ENCODE data around the gene GNAO1.
"Not testable (repeated sequence)": the region's sequence is repeated elsewhere in the genome, so short reads cannot be mapped to it uniquely, and the experiment has no call there.

Gene GNAO1

GRCh38 chr16:56371660-56371937 is 180.3 kb downstream of the GNAO1 start:
- Histone ChIP-seq H3K23ac (ENCODE audit: low read length) (no peak overlapping the region), H2AK5ac (ENCODE audit: low read length) (no peak overlapping the region), H3K9ac (ENCODE audit: low read length) (no peak overlapping the region), H3K56ac (ENCODE audit: low read length) (no peak overlapping the region), H3K4me3 (ENCODE audit: low read length) (no peak overlapping the region), H3K79me1 (ENCODE audit: low read length) (no peaks in the 10 kb centered on the region), H3K27me3 (ENCODE audit: insufficient read depth, low read length, poor library complexity) (no peaks in the 10 kb centered on the region), H4K5ac (ENCODE audit: low read length) (no peak overlapping the region), H3K18ac (ENCODE audit: low read length) (no peak overlapping the region), H3K4me2 (ENCODE audit: low read length) (no peak overlapping the region), H3K4ac (ENCODE audit: low read depth, low read length) (no peak overlapping the region), H2BK120ac (ENCODE audit: low read depth, low read length) (no peak overlapping the region), H3K27ac (ENCODE audit: low read depth, low read length) (no peak overlapping the region), H3K4me1 (ENCODE audit: control insufficient read depth, low read depth, low read length) (no peaks in the 10 kb centered on the region), H2BK15ac (replicated peaks; ENCODE audit: low read depth) (no peak overlapping the region), H3K79me2 (ENCODE audit: control insufficient read depth, insufficient read depth, low read length) (no peaks in the 10 kb centered on the region), H4K8ac (ENCODE audit: low read depth, low read length) (no peak overlapping the region), H2BK5ac (ENCODE audit: low read length) (no peak overlapping the region), H3K36me3 (ENCODE audit: control insufficient read depth, insufficient read depth, low read length) (peaks cover 2% of the 10 kb centered on the region)
- DNase-seq = no peak
- WGBS (ENCODE audit: extremely low coverage, insufficient coverage, low lambda C conversion rate) = no CpG with 5 or more reads among the region's 1 CpG

DNA sequence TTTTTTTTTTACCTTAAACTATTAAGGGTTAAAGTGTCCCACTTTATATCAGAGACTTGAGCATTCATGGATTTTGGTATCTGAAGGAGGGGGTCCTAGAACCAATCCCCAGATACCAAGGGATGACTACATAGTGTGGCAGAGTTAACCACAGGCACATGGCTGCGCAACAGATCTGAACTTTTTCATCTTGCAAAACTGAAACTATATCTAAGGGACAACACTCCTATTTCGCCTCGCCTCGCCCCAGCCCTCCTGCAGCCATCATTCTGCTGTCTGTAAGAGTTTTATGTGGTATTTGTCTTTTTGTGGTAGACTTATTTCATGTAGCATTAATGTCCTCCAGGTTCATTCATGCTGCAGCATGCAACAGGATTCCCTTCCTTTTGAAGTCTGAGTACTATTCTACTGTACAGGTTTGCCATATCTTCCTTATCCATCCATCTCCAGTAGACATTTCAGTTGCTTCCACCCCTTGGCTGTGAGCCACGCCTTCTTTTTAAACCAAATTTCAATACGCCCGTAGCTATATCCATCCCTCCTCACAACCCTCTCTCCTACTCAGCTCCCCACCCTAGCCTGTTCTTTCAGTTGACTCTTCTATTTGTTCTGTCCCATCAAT is 180.8 kb downstream of the GNAO1 start:
- Histone ChIP-seq H3K23ac (ENCODE audit: low read length) (no peak overlapping the region), H3K27me3 (ENCODE audit: insufficient read depth, low read length, poor library complexity) (no peaks in the 10 kb centered on the region), H2BK5ac (ENCODE audit: low read length) (no peak overlapping the region), H3K79me1 (ENCODE audit: low read length) (no peaks in the 10 kb centered on the region), H3K4me1 (ENCODE audit: control insufficient read depth, low read depth, low read length) (no peaks in the 10 kb centered on the region), H2BK120ac (ENCODE audit: low read depth, low read length) (no peak overlapping the region), H4K8ac (ENCODE audit: low read depth, low read length) (no peak overlapping the region), H3K18ac (ENCODE audit: low read length) (no peak overlapping the region), H3K79me2 (ENCODE audit: control insufficient read depth, insufficient read depth, low read length) (no peaks in the 10 kb centered on the region), H3K36me3 (ENCODE audit: control insufficient read depth, insufficient read depth, low read length) (no peaks in the 10 kb centered on the region), H3K9ac (ENCODE audit: low read length) (no peak overlapping the region), H3K56ac (ENCODE audit: low read length) (no peak overlapping the region), H4K5ac (ENCODE audit: low read length) (no peak overlapping the region), H3K4me2 (ENCODE audit: low read length) (no peak overlapping the region), H2BK15ac (replicated peaks; ENCODE audit: low read depth) (no peak overlapping the region), H3K27ac (ENCODE audit: low read depth, low read length) (no peak overlapping the region), H2AK5ac (ENCODE audit: low read length) (no peak overlapping the region), H3K4ac (ENCODE audit: low read depth, low read length) (no peak overlapping the region), H3K4me3 (ENCODE audit: low read length) (no peak overlapping the region)
- no peak for DNase-seq
- WGBS (ENCODE audit: extremely low coverage, insufficient coverage, low lambda C conversion rate) = 100% methylated on average over 2 of the region's 7 CpGs

DNA sequence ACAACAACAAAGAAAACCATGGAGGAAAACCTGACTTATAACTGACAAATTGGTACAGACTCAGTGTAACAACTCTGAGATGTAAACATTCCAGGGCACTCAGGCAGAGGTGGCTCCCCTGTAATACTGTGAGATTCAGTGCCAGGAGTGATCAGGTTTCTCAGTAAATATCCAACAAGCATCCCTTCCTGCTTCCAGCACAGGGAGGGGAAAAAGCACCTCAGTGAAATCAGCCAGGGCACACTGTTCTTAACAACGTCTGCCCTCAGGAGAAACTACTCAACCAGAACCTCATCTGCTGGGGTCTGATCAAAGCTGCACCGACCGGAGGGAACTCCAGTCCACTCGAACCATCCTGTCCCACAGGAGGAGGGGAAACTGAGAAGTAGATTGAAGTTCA is 181.7 kb downstream of the GNAO1 start:
- no peak overlapping the region for H3K9ac ChIP-seq (ENCODE audit: low read length)
- no peak overlapping the region for H3K27ac ChIP-seq (ENCODE audit: low read depth, low read length)
- H2BK5ac ChIP-seq (ENCODE audit: low read length) = no peak overlapping the region
- no peaks in the 10 kb centered on the region for H3K79me1 ChIP-seq (ENCODE audit: low read length)
- DNase-seq = no peak
- no peak overlapping the region for H2BK15ac ChIP-seq (replicated peaks; ENCODE audit: low read depth)
- no peaks in the 10 kb centered on the region for H3K36me3 ChIP-seq (ENCODE audit: control insufficient read depth, insufficient read depth, low read length)
- no peaks in the 10 kb centered on the region for H3K79me2 ChIP-seq (ENCODE audit: control insufficient read depth, insufficient read depth, low read length)
- no peak overlapping the region for H2AK5ac ChIP-seq (ENCODE audit: low read length)
- H3K4me3 ChIP-seq (ENCODE audit: low read length) = no peak overlapping the region
- H3K23ac ChIP-seq (ENCODE audit: low read length) = no peak overlapping the region
- H2BK120ac ChIP-seq (ENCODE audit: low read depth, low read length) = no peak overlapping the region
- H3K4ac ChIP-seq (ENCODE audit: low read depth, low read length) = no peak overlapping the region
- no peak overlapping the region for H3K4me2 ChIP-seq (ENCODE audit: low read length)
- H3K18ac ChIP-seq (ENCODE audit: low read length) = no peak overlapping the region
- no peak overlapping the region for H4K8ac ChIP-seq (ENCODE audit: low read depth, low read length)
- no peaks in the 10 kb centered on the region for H3K27me3 ChIP-seq (ENCODE audit: insufficient read depth, low read length, poor library complexity)
- H3K56ac ChIP-seq (ENCODE audit: low read length) = no peak overlapping the region
- no CpG with 5 or more reads among the region's 4 CpGs for WGBS (ENCODE audit: extremely low coverage, insufficient coverage, low lambda C conversion rate)
- no peaks in the 10 kb centered on the region for H3K4me1 ChIP-seq (ENCODE audit: control insufficient read depth, low read depth, low read length)
- H4K5ac ChIP-seq (ENCODE audit: low read length) = no peak overlapping the region

DNA sequence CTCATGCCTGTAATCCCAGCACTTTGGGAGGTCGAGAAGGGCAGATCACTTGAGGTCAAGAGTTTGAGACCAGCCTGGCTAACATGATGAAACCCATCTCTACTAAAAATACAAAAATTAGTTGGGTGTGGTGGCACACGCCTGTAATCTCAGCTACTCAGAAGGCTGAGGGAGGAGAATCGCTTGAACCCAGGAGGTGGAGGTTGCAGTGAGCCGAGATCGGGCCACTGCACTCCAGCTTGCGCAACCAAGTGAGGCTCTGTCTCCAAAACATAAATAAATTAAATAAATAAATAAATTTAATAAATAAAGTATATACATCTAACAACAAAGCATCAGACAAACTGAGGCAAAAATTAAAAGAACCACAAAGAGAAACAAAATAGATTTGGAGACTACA is 184.5 kb downstream of the GNAO1 start:
- not testable (repeated sequence) for H3K4me3 ChIP-seq (ENCODE audit: low read length); H3K9ac ChIP-seq (ENCODE audit: low read length); H3K4me2 ChIP-seq (ENCODE audit: low read length); DNase-seq; H2BK5ac ChIP-seq (ENCODE audit: low read length); H3K18ac ChIP-seq (ENCODE audit: low read length); H4K8ac ChIP-seq (ENCODE audit: low read depth, low read length); H3K4ac ChIP-seq (ENCODE audit: low read depth, low read length); H2AK5ac ChIP-seq (ENCODE audit: low read length); H3K36me3 ChIP-seq (ENCODE audit: control insufficient read depth, insufficient read depth, low read length); H3K79me2 ChIP-seq (ENCODE audit: control insufficient read depth, insufficient read depth, low read length); H4K5ac ChIP-seq (ENCODE audit: low read length); H3K79me1 ChIP-seq (ENCODE audit: low read length); H2BK120ac ChIP-seq (ENCODE audit: low read depth, low read length); H3K27me3 ChIP-seq (ENCODE audit: insufficient read depth, low read length, poor library complexity); H3K4me1 ChIP-seq (ENCODE audit: control insufficient read depth, low read depth, low read length); H3K23ac ChIP-seq (ENCODE audit: low read length); H3K56ac ChIP-seq (ENCODE audit: low read length); H2BK15ac ChIP-seq (replicated peaks; ENCODE audit: low read depth); H3K27ac ChIP-seq (ENCODE audit: low read depth, low read length)
- WGBS (ENCODE audit: extremely low coverage, insufficient coverage, low lambda C conversion rate) = no CpG with 5 or more reads among the region's 6 CpGs

GRCh38 chr16:56379044-56379443 is 187.8 kb downstream of the GNAO1 start:
- not testable (repeated sequence) for H3K56ac ChIP-seq (ENCODE audit: low read length); H2BK5ac ChIP-seq (ENCODE audit: low read length); H3K27ac ChIP-seq (ENCODE audit: low read depth, low read length); H3K79me1 ChIP-seq (ENCODE audit: low read length); H3K4me1 ChIP-seq (ENCODE audit: control insufficient read depth, low read depth, low read length); H2AK5ac ChIP-seq (ENCODE audit: low read length); H3K4ac ChIP-seq (ENCODE audit: low read depth, low read length); H2BK120ac ChIP-seq (ENCODE audit: low read depth, low read length); H3K4me2 ChIP-seq (ENCODE audit: low read length); H3K27me3 ChIP-seq (ENCODE audit: insufficient read depth, low read length, poor library complexity); H3K23ac ChIP-seq (ENCODE audit: low read length); H3K4me3 ChIP-seq (ENCODE audit: low read length); H4K5ac ChIP-seq (ENCODE audit: low read length); H3K36me3 ChIP-seq (ENCODE audit: control insufficient read depth, insufficient read depth, low read length); H4K8ac ChIP-seq (ENCODE audit: low read depth, low read length); H3K9ac ChIP-seq (ENCODE audit: low read length); H3K79me2 ChIP-seq (ENCODE audit: control insufficient read depth, insufficient read depth, low read length); H2BK15ac ChIP-seq (replicated peaks; ENCODE audit: low read depth); DNase-seq; H3K18ac ChIP-seq (ENCODE audit: low read length)
- no CpG with 5 or more reads among the region's 6 CpGs for WGBS (ENCODE audit: extremely low coverage, insufficient coverage, low lambda C conversion rate)

DNA sequence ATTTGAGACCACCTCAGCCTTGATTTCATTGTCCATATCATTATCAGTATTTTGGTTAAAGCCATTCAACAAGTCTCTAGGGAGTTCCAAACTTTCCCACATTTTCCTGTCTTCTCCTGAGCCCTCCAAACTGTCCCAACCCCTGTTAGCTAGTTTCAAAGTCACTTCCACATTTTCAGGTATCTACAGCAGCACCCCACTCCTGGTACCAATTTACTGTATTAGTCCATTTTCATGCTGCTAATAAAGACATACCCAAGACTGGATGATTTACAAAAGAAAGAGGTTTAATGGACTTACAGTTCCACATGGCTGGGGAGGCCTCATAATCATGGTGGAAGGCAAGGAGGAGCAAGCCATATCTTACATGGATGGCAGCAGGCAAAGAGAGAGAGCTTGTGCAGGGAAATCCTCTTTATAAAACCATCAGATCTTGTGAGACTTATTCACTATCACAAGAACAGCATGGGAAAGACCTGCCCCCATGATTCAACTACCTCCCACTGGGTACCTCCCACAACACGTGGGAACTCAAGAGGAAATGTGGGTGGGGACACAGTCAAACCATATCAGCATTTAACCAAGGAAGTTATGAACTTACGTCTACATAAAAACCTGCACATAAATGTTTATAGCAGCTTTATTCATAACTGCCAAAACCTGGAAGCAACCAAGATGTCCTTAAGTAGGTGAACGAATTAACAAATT is 189.6 kb downstream of the GNAO1 start:
- not testable (repeated sequence) for H2BK5ac ChIP-seq (ENCODE audit: low read length); H3K4me2 ChIP-seq (ENCODE audit: low read length); H3K56ac ChIP-seq (ENCODE audit: low read length); H3K4me1 ChIP-seq (ENCODE audit: control insufficient read depth, low read depth, low read length); H3K9ac ChIP-seq (ENCODE audit: low read length); H3K27me3 ChIP-seq (ENCODE audit: insufficient read depth, low read length, poor library complexity); H3K4me3 ChIP-seq (ENCODE audit: low read length); H3K79me1 ChIP-seq (ENCODE audit: low read length); H2BK120ac ChIP-seq (ENCODE audit: low read depth, low read length); H4K5ac ChIP-seq (ENCODE audit: low read length); H3K18ac ChIP-seq (ENCODE audit: low read length); H3K4ac ChIP-seq (ENCODE audit: low read depth, low read length); H2BK15ac ChIP-seq (replicated peaks; ENCODE audit: low read depth); H4K8ac ChIP-seq (ENCODE audit: low read depth, low read length); H2AK5ac ChIP-seq (ENCODE audit: low read length); H3K36me3 ChIP-seq (ENCODE audit: control insufficient read depth, insufficient read depth, low read length); DNase-seq; H3K23ac ChIP-seq (ENCODE audit: low read length); H3K79me2 ChIP-seq (ENCODE audit: control insufficient read depth, insufficient read depth, low read length); H3K27ac ChIP-seq (ENCODE audit: low read depth, low read length)
- no CpG with 5 or more reads among the region's 3 CpGs for WGBS (ENCODE audit: extremely low coverage, insufficient coverage, low lambda C conversion rate)

All from mesendoderm (in vitro differentiated cells).